Suppressor macrophage (primary cell): ENCODE results near the gene BTNL2.
"Not testable (repeated sequence)": the region's sequence is repeated elsewhere in the genome, so short reads cannot be mapped to it uniquely, and the experiment has no call there.

Experiments used
- DNase-seq, 4 experiments: peaks; one replicate each; pipeline ENCODE4 v3.0.0-alpha.2; 2020 to 2022

Gene BTNL2

DNA sequence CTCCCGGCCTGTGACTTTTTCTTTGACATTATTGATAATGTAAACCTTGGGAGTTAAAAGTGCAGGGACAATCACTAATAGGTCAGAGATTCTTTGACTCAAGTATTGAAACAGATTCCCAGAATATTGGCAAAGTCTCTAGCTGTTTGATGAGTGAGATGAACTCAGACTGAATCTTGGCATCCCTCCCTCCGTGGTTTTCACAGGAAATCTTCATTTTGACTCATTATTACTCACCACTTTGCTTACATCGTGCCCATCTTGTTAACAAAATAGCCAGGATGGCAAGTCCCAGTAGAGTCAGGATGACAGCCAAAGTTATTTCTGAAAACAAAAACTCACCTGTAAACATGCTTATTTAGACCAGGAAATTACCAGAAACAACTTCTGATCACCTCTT is 37.3 kb downstream of the BTNL2 start:
- peak in 1 of 4 experiments; percentile 10 for DNase-seq

DNA sequence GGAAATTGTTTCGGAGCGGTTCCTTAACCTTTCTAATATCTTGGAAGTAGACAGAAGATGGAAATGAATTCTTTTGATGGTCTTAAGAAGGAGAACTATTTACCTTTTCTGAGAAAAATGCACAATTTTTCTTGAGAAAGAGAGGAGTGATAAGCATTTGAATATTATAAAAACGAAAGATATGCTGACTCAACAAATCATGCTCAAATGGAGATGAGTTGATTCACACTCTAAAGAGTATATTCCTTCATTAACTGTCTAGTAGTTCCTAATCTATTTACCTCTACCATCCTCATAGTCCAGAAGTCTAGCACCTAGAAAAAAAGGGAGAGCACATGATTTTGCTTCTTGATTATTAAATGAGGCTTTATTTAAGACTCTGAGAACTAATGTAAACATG is 39.3 kb downstream of the BTNL2 start:
- DNase-seq, result no peak

DNA sequence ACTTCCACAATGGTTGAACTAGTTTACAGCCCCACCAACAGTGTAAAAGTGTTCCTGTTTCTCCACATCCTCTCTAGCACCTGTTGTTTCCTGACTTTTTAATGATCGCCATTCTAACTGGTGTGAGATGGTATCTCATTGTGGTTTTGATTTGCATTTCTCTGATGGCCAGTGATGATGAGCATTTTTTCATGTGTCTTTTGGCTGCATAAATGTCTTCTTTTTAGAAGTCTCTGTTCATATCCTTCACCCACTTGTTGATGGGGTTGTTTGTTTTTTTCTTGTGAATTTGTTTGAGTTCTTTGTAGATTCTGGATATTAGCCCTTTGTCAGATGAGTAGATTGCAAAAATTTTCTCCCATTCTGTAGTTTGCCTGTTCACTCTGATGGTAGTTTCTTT is 47.8 kb downstream of the BTNL2 start:
- not testable (repeated sequence) for DNase-seq

DNA sequence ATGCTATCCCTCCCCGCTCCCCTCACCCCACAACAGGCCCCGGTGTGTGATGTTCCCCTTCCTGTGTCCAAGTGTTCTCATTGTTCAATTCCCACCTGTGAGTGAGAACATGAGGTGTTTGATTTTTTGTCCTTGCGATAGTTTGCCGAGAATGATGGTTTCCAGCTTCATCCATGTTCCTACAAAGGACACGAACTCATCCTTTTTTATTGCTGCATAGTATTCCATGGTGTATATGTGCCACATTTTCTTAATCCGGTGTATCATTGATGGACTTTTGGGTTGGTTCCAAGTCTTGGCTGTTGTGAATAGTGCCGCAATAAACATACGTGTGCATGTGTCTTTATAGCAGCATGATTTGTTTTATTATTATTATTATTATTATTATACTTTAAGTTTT is 48.4 kb downstream of the BTNL2 start:
- not testable (repeated sequence) for DNase-seq

DNA sequence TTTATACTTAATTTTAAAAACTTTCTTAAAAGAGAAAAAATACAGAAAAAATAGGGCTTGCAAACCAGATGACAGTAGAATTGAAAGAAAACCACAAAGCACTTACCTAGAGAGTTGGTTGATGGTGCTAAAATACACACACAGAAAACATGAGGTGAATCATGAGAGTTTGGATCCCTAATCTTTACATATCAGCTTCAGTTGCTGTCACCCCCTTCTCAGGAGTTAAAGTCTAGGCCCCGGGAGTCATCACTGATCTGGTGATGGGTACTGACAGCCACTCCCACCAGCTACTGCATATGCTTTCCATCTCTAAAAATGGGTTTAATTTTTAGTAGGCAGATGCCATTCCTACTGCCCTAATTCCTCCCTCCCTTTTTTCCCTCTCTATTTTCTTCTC is 52.0 kb downstream of the BTNL2 start:
- no peak for DNase-seq

DNA sequence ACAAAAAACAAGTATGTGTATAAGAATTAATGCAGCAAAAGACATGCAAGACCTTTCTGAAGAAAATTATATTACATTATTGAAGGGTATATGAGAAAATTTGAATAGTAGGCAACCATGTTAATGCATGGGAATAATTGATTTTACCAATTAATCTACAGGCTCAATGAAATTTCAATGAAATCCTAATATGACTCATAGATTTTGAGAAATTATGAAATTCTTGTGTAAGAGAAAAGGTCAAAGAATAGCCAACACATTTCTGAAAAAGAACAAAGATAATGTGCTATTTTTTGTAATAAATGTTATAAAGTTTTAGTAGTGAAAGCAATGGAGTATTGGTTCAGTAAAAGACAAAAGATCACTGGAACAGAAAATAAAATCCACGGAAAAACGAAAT is 53.6 kb downstream of the BTNL2 start:
- peak in 1 of 4 experiments; percentile 2 for DNase-seq
